Measurements from ENCODE around the gene FAM53C. TPM values are rescaled to one million over a fixed set of nuclear protein-coding genes. Genes with fewer than 3 reads are reported as not detected.

The FAM53C gene
- total and polyA plus RNA-seq, 10 of the 15 experiments (the other 5 are each of a cell fraction or from before 2014, with no cell fraction given), result 8.0 to 31.3 (median 24.0) TPM

GRCh38 chr5:138338411-138339090, 485 bp downstream of the FAM53C start (continued):
- TF ChIP-seq USF2 (IDR thresholded peaks at IDR 0.05; ENCODE audit: borderline replicate concordance, low read depth, low read length) (no peak), NBN (IDR thresholded peaks at IDR 0.05) (no peak), PAX5 (IDR thresholded peaks at IDR 0.05; ENCODE audit: borderline replicate concordance, low read depth, low read length) (no peak), E2F4 (IDR thresholded peaks at IDR 0.05; ENCODE audit: low read depth, low read length) (no peak), IKZF2 (IDR thresholded peaks at IDR 0.05) (peak in 1 of 2 experiments; percentile 38; a peak in 2 of 4 replicates), LARP7 (IDR thresholded peaks at IDR 0.05) (no peak), MXI1 (IDR thresholded peaks at IDR 0.05; ENCODE audit: low read depth, low read length) (no peak), GATAD2B (conservative IDR thresholded peaks at IDR 0.05; ENCODE audit: low read depth) (no peak; the same call in 1 of the 2 replicates), ZNF687 (IDR thresholded peaks at IDR 0.05) (0 out of 2 replicates have a peak, but pooled peaks have one; percentile 9), MLLT1 (IDR thresholded peaks at IDR 0.05) (no peak), SMAD1 (IDR thresholded peaks at IDR 0.05; ENCODE audit: low read depth, partially characterized antibody) (no peak), BCL3 (IDR thresholded peaks at IDR 0.05; ENCODE audit: borderline replicate concordance, insufficient read depth, low read depth, low read length, poor library complexity, severe bottlenecking) (peak; percentile 7), SREBF1 (IDR thresholded peaks at IDR 0.05; ENCODE audit: low read length) (no peak), ATF7 (IDR thresholded peaks at IDR 0.05; ENCODE audit: low read depth) (no peak), ZNF207 (IDR thresholded peaks at IDR 0.05; ENCODE audit: borderline replicate concordance) (no peak), RB1 (IDR thresholded peaks at IDR 0.05; ENCODE audit: borderline replicate concordance) (no peak), POLR2A (IDR thresholded peaks at IDR 0.05; ENCODE audit: low read depth, low read length) (no peak), RBBP5 (conservative IDR thresholded peaks at IDR 0.05) (no peak), PKNOX1 (IDR thresholded peaks at IDR 0.05) (no peak), HCFC1 (IDR thresholded peaks at IDR 0.05; ENCODE audit: low read length) (no peak)

All from GM12878 (cell line).